OCI-LY1 (cell line): ENCODE results near the gene GIMD1.

ENCODE experiments used
- H2AFZ ChIP-seq: fragments of 200-600 bp; sonication (generic), shearing (Covaris generic); 2 replicates; pipeline ENCODE4 v1.6.0; 2014; ENCODE audit warnings: antibody characterized with exemption, mild to moderate bottlenecking, low read length
- H3F3A ChIP-seq: fragments of 200-600 bp; sonication (generic), shearing (Covaris generic); 2 replicates; pipeline ENCODE4 v1.6.0; 2014; ENCODE audit warnings: mild to moderate bottlenecking, antibody characterized with exemption, low read length, moderate library complexity; ENCODE audit not compliant: insufficient read depth
- H3K27ac ChIP-seq: fragments of 200-600 bp; sonication (generic); 2 replicates; pipeline ENCODE4 v1.5.1; 2014; ENCODE audit warnings: low read length, mixed run types, mild to moderate bottlenecking, low read depth; ENCODE audit not compliant: poor library complexity, severe bottlenecking
- H3K27me3 ChIP-seq: fragments of 200-600 bp; sonication (generic); 2 replicates; pipeline ENCODE4 v1.6.0; 2014; ENCODE audit warnings: antibody characterized with exemption, mild to moderate bottlenecking, low read length, moderate library complexity; ENCODE audit not compliant: insufficient read depth
- H3K36me3 ChIP-seq: fragments of 200-600 bp; sonication (generic); 2 replicates; pipeline ENCODE4 v1.6.1; 2014; ENCODE audit warnings: mild to moderate bottlenecking, antibody characterized with exemption, low read length, moderate library complexity, mixed read lengths; ENCODE audit not compliant: insufficient read depth
- H3K4me1 ChIP-seq: fragments of 200-600 bp; sonication (generic); 2 replicates; pipeline ENCODE4 v1.5.1; 2014; ENCODE audit warnings: mild to moderate bottlenecking, low read length, moderate library complexity; ENCODE audit not compliant: insufficient read depth, severe bottlenecking
- H3K4me2 ChIP-seq: fragments of 200-600 bp; sonication (generic), shearing (Covaris generic); 2 replicates; pipeline ENCODE4 v1.6.1; 2014; ENCODE audit warnings: low read length
- H3K4me3 ChIP-seq: fragments of 200-600 bp; sonication (generic); 2 replicates; pipeline ENCODE4 v1.5.1; 2014; ENCODE audit warnings: low read length, low read depth, mild to moderate bottlenecking, mixed read lengths; ENCODE audit not compliant: poor library complexity, severe bottlenecking
- H3K79me2 ChIP-seq: fragments of 200-600 bp; shearing (Covaris generic); 2 replicates; pipeline ENCODE4 v1.6.1; 2016; ENCODE audit warnings: mixed run types, low read length, mixed read lengths; ENCODE audit not compliant: insufficient read depth
- H3K9ac ChIP-seq: fragments of 200-600 bp; sonication (generic), shearing (Covaris generic); 2 replicates; pipeline ENCODE4 v1.6.1; 2014; ENCODE audit warnings: mild to moderate bottlenecking, low read length, mixed read lengths
- H3K9me2 ChIP-seq: fragments of 200-600 bp; sonication (generic), shearing (Covaris generic); 2 replicates; pipeline ENCODE4 v1.6.1; 2014; ENCODE audit warnings: low read depth, mild to moderate bottlenecking, low read length, mixed read lengths
- H3K9me3 ChIP-seq: fragments of 200-600 bp; shearing (Covaris generic); 2 replicates; pipeline ENCODE4 v1.6.1; 2014; ENCODE audit warnings: low read length, mixed read lengths
- H4K20me1 ChIP-seq: fragments of 200-600 bp; sonication (generic), shearing (Covaris generic); 2 replicates; pipeline ENCODE4 v1.6.0; 2016; ENCODE audit warnings: mild to moderate bottlenecking, low read length; ENCODE audit not compliant: insufficient read depth
- EZH2 ChIP-seq: fragments of 200-600 bp; sonication (generic), shearing (Covaris generic); IDR thresholded peaks from 2 replicates; pipeline ENCODE4 v1.8.0; 2017; ENCODE audit warnings: borderline replicate concordance, mixed run types, mild to moderate bottlenecking, antibody characterized with exemption, low read length, moderate library complexity, mixed read lengths
- TF ChIP-seq, protein P1 (sequence below): fragments of 200-600 bp; sonication (generic), shearing (Covaris generic); IDR thresholded peaks from 2 replicates; pipeline ENCODE4 v1.5.1; 2017; ENCODE audit warnings: mild to moderate bottlenecking, antibody characterized with exemption, low read length, moderate library complexity, mixed read lengths

The GIMD1 gene

DNA sequence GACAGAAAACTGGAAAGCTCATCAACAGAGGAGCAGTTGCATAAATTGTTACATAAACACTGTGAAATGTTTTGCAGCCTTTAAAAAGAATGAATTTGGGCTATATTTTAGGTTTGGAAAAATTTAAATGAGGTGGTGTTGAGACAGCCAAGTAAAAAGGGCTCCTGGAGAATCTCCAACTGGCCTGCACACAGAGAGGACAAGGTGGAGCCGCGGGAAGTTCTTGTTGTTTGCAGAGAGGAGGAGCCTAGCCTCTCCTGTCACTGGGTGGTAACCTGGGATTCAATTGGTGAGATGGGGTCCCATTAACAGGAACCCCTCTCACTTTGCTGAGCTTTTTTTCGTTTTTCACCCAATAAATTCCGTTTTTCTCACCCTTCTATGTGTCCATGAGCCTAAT is 13.4 kb downstream of the GIMD1 start:
- H3K27ac ChIP-seq: no peak overlapping the region
- H3K79me2 ChIP-seq: no peaks in the 10 kb centered on the region
- TF ChIP-seq, protein P1, sequence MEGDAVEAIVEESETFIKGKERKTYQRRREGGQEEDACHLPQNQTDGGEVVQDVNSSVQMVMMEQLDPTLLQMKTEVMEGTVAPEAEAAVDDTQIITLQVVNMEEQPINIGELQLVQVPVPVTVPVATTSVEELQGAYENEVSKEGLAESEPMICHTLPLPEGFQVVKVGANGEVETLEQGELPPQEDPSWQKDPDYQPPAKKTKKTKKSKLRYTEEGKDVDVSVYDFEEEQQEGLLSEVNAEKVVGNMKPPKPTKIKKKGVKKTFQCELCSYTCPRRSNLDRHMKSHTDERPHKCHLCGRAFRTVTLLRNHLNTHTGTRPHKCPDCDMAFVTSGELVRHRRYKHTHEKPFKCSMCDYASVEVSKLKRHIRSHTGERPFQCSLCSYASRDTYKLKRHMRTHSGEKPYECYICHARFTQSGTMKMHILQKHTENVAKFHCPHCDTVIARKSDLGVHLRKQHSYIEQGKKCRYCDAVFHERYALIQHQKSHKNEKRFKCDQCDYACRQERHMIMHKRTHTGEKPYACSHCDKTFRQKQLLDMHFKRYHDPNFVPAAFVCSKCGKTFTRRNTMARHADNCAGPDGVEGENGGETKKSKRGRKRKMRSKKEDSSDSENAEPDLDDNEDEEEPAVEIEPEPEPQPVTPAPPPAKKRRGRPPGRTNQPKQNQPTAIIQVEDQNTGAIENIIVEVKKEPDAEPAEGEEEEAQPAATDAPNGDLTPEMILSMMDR: no peak
- TF ChIP-seq EZH2: no peak
- H3K4me2 ChIP-seq: no peak overlapping the region
- no peaks in the 10 kb centered on the region for H3K27me3 ChIP-seq
- H4K20me1 ChIP-seq: no peaks in the 10 kb centered on the region
- H3K4me1 ChIP-seq: no peaks in the 10 kb centered on the region
- no peaks in the 10 kb centered on the region for H3F3A ChIP-seq
- no peaks in the 10 kb centered on the region for H3K9me2 ChIP-seq
- no peak overlapping the region for H2AFZ ChIP-seq
- no peak overlapping the region for H3K9ac ChIP-seq
- H3K36me3 ChIP-seq: no peaks in the 10 kb centered on the region
- H3K9me3 ChIP-seq: no peaks in the 10 kb centered on the region
- H3K4me3 ChIP-seq: no peak overlapping the region

- Histone ChIP-seq H3K79me2 (no peaks in the 10 kb centered on the region), H4K20me1 (no peaks in the 10 kb centered on the region), H3K9ac (no peak overlapping the region)
Measured at GRCh38 chr4:106353786-106354185, 14.8 kb downstream of the GIMD1 start.

GRCh38 chr4:106351016-106351415 is 17.6 kb downstream of the GIMD1 start:
- Histone ChIP-seq H3K79me2 (no peaks in the 10 kb centered on the region), H3F3A (no peaks in the 10 kb centered on the region), H3K4me2 (no peak overlapping the region), H4K20me1 (no peaks in the 10 kb centered on the region), H3K9me3 (no peaks in the 10 kb centered on the region), H2AFZ (no peak overlapping the region), H3K36me3 (peaks cover 21% of the 10 kb centered on the region; the same call in 1 of the 2 replicates), H3K27me3 (no peaks in the 10 kb centered on the region), H3K9ac (no peak overlapping the region), H3K9me2 (no peaks in the 10 kb centered on the region), H3K4me3 (no peak overlapping the region), H3K27ac (no peak overlapping the region), H3K4me1 (no peaks in the 10 kb centered on the region)
- TF ChIP-seq EZH2: no peak
- TF ChIP-seq, protein P1: no peak

More at GRCh38 chr4:106353786-106354185, 14.8 kb downstream of the GIMD1 start:
- H3K36me3 ChIP-seq: peaks cover 7% of the 10 kb centered on the region; the same call in 1 of the 2 replicates
- no peaks in the 10 kb centered on the region for H3F3A ChIP-seq
- H3K4me1 ChIP-seq: no peaks in the 10 kb centered on the region
- H3K27me3 ChIP-seq: no peaks in the 10 kb centered on the region
- TF ChIP-seq EZH2: no peak
- TF ChIP-seq, protein P1: no peak
- H3K4me3 ChIP-seq: no peak overlapping the region
- H2AFZ ChIP-seq: no peak overlapping the region
- H3K4me2 ChIP-seq: no peak overlapping the region
- no peaks in the 10 kb centered on the region for H3K9me3 ChIP-seq
- H3K9me2 ChIP-seq: no peaks in the 10 kb centered on the region
- H3K27ac ChIP-seq: no peak overlapping the region
